ENCODE data around the gene MRPL28.
"Not testable (repeated sequence)": the region's sequence is repeated elsewhere in the genome, so short reads cannot be mapped to it uniquely, and the experiment has no call there.

The MRPL28 gene

DNA sequence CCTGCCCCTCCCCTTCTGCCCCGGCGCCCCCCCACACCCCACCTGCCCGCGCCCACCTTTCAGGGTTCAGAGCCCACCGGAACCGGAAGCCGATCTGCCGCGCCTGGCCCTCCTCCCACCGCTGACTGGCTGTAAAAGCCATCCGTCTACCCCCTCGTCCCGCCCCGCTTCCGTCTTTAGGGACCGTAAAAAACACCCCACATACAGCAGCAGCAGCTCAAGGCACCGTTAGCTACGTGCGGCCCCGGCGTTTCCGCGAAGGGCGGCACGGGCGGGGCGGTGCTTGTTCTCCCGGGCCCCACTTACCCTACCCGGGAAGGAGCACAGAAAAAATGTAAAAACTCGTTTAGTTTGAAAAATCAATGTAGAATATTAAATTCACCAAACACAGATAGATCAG lies at the start of gene MRPL28:
Gene MRPL28, minus strand, starts transcription at position 96 of the 400 bp plus-strand sequence. CDS start 320 bp downstream, outside the sequence.
- peak; percentile 95 for DNase-seq

DNA sequence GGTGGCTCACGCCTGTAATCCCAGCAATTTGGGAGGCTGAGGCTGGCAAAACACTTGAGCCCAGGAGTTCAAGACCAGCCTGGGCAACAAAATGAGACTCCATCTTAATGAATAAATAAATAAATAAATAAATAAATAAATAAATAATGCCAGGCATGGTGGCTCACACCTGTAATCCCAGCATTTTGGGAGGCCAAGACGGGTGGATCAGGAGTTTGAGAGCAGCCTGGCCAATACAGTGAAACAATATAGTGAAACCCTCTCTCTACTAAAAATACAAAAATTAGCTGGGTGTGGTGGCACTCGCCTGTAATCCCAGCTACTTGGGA lies 44.8 kb upstream of the MRPL28 start:
- DNase-seq: not testable (repeated sequence)

DNA sequence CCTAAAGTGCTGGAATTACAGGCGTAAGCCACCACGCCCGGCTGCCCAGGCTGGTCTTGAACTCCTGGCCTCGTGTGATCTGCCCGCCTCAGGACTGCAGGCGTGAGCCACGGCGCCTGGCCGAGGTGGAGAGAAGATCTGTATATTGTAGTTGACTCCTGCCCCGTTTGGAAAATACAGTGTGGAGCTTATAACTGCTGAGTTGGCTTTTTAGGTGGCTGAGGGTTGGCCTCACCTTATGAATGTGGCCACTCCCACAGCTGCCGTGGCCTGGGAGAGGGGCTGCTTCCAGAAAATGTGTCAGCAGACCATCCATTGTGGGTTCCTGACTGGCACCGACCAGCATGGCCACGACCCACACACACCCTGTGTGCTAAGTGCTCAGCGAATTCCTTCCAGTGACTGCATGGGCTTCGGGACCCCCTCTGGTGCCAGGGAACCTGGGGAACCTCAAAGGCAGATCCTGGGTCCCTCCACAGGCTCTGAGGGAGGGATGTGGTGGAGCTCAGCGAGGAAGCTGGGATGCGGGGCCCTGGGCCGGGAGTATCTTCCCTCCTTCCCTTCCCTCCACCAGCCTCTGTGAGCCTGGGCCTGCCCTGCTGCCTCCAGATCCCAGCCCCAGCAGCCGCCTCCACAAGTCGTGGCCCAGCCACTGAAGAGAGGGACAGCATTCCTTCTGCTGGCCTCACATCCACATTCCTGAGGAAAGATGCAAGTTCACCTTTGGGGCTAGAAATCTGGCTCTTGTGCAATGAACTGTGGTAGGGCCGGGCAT lies 44.2 kb upstream of the MRPL28 start:
- peak; percentile 23 for DNase-seq

DNA sequence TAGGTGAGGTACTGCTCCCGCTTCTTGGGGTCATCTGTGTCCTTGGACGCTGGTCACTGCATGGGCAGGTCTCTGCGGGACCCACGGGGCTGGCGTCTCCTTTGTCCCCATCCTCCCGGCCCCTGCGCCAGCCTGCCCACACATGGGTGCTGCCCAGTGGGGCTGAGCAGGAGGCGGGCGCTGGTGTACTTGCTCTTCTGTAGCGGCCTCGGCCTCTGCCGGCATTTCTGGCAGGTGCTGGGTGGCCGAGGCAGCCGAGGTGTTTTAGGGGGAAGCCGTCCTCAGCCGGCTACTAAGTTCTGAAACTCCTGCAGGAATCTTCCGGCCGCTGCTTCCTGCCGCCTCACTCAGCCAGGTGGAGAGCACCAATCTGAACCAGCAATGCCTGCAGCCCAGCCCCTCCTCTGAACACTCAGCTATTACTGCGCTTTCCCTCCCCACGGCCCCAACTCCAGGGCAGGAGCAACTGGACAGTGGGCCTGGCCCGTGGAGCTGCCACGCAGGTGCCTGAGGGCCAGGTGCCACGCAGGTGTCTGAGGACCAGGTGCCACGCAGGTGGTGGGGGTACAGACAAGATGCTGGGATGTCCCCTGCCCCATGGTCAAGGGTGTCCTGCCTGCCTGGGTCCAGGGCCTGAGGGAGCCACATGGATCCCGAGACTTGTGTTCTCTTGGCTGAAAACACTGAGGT lies 41.4 kb upstream of the MRPL28 start:
- DNase-seq: no peak

DNA sequence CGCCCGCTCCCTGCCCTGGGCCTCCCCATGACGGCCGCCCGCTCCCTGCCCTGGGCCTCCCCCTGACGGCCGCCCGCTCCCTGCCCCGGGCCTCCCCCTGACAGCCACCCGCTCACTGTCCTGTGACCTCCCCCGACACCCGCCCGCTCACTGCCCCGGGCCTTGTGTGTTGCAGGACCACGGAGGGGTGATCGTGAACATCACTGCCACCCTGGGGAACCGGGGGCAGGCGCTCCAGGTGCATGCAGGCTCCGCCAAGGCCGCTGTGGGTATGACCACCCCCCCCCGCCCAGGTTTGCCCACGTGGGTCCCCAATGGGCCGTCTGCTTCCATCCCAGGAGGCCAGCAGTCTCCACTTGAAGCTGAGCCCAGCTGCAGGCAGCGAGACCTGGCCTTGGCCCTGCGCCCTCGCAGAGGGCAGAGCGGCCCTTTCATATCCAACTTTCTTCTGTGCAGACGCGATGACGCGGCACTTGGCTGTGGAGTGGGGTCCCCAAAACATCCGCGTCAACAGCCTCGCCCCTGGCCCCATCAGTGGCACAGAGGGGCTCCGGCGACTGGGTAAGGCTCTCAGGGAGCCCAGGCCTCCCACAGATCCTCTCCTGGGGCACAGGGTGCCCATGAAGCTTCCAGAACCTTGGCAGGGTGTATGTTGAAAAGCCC lies 40.3 kb upstream of the MRPL28 start:
- no peak for DNase-seq

DNA sequence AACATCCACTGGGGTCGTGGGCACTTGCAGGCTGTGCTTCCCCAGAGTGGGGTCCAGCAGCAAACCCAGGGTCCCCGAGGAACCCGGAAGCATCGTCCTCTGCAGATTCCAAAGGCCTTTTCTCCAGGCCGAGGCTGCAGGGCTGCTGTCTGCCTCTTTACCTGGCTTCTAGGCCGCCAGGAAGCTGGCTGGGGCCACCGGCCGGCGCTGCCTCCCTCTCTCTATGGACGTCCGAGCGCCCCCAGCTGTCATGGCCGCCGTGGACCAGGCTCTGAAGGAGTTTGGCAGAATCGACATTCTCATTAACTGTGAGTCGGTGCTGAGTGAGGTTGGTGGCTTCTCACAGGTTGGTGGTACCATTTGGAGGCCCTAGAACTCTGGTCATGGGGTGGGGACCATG lies 36.9 kb upstream of the MRPL28 start:
- DNase-seq: no peak

DNA sequence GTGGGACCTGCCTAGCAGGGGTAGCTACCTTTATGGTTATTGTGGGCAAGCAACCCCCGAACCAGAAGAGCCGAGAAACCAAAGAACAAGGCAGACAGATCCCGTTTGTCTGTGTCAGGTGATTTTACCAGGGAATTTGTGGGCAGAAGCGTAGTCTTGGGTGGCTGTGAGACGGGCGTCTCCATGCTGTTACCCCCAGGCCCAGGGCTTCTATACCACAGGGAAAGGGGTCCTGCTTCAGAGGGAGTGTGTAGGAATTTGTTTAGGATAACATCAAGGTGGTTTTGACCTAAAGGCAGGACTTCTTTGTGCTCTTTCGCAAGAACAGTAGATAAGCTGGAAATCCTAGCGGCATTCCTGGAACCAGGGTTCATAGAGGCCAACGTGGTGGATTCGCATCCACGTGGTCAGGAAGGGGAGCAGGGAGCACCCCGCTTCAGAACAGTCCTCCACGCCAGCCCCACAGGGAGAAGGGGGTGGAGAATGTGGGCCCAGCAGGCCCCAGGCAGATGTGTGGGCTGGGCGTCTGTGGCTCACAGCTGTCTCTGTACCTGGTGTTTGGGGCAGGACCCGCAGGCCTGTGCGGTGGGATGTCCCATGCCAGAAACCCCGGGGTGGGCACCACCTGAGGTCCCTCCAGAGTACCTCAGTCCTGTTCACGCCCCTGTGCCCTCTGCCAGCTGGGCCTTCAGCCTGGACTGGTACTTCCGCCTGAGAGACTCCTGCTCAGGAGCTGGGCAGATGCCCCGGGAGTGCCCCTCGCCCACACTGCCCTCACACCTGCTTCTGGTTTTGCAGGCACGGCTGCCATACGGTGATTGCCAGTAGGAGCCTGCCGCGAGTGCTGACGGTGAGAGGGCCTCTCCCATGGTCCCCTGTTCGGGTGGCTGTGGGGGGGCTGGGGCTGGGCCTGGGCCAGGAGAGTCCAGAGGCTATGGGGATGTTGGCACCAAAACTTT lies 35.5 kb upstream of the MRPL28 start:
- DNase-seq: no peak

DNA sequence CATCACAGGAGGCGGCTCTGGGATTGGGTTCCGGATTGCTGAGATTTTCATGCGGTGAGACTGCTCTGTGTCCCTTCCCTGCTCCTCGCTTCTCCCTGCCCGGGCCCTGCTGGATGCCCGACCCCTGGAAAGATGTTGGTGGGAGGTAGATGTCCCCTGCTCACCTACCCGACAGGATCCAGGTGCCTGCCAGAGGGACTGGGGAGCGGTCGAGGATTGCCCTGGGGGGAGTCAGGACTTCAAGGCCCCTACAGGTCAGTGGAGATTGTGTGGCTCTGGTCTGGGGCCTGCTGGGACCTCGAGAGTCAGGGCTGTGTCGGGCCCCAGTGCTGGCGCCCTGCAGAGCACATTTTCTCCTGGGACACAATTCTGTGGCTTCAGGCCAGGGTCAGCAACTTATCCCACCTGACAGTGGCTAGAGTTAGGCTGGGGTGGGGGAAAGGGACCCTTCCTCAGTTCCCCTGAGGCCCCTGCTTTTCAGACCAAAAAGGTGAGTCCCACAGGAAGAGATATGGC lies 34.7 kb upstream of the MRPL28 start:
- no peak for DNase-seq

DNA sequence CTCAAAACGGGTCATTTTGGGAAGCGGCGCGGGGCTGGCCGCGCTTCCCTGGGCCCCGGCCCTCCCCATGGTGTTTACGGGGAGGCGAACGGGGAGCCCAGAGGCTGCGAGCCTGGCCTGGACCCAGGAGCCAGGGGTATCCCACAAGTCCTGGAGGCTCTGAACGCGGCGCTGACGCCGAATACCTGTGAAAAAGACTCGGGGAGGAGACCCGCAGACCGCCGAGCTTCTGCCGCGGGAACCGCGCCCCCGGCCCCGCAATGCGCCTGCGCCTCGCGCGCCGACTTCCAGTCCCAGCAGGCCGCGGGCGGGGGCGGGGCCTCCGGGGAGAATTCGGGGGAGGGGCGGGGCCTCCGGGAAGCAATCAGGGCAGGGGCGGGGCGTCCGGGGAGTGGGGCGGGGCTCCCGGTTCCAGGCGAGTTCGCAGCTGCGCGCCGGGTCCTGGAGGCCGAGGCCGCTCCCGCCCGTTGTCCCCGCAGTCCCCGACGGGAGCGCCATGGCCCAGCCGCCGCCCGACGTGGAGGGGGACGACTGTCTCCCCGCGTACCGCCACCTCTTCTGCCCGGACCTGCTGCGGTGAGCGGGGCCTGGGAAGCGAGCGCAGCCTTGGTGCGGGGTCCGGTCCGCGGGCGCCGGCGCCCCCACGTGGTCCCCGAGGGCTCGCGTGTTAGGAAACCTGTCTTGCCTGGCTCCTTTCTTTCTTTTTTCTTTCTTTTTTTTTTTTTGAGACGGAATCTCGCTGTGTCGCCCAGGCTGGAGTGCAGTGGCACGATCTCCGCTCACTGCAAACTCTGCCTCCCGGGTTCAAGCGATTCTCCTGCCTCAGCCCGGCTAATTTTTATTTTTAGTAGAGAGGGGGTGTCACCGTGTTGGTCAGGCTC lies 31.4 kb upstream of the MRPL28 start, which contains the start of gene DECR2:
Gene DECR2, plus strand, starts transcription at position 418 of the 881 bp plus-strand sequence. Its CDS starts 79 bp downstream, at position 497.
- DNase-seq: peak; percentile 90

DNA sequence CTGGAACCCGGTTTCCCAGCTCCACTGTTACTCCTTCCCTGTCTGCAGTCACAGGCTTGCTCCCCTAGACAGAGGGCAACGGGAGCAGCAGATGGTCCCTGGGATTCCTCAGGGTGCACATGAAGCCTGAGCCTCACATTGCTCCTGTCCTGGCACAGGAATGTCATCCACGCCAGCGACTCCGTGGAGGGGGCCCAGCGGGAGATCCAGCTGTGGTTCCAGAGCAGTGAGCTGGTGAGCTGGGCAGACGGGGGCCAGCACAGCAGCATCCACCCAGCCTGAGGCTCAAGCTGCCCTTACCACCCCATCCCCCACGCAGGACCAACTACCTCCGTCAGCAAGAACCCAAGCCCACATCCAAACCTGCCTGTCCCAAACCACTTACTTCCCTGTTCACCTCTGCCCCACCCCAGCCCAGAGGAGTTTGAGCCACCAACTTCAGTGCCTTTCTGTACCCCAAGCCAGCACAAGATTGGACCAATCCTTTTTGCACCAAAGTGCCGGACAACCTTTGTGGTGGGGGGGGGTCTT lies 29.8 kb upstream of the MRPL28 start:
- DNase-seq: no peak

DNA sequence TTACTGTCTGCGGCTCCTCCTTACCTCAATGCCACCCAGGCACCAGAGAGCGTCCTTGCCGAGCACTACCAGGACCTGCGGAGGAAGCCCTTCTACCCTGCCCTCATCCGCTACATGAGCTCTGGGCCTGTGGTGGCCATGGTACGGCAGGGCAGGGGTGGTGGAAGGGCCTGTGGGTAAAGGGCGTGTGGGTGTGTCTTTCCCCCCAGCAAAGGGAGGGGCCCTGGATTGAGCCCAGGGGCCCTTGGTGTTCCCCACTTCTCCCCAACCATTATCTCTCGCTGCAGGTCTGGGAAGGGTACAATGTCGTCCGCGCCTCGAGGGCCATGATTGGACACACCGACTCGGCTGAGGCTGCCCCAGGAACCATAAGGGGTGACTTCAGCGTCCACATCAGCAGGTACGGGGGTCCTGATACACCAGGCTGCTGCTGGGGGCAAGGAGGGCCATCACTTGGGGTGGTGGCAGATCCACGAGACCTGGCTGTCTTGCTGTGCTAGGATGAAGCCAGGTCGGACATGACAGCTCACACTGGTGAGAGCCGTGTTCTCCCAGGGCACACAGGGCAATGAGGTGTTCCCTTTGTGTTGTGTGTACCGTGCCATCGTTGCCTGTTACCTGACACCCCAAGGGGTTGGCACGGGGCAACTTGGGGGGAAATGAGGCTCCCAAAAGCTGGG lies 29.1 kb upstream of the MRPL28 start:
- DNase-seq: no peak

DNA sequence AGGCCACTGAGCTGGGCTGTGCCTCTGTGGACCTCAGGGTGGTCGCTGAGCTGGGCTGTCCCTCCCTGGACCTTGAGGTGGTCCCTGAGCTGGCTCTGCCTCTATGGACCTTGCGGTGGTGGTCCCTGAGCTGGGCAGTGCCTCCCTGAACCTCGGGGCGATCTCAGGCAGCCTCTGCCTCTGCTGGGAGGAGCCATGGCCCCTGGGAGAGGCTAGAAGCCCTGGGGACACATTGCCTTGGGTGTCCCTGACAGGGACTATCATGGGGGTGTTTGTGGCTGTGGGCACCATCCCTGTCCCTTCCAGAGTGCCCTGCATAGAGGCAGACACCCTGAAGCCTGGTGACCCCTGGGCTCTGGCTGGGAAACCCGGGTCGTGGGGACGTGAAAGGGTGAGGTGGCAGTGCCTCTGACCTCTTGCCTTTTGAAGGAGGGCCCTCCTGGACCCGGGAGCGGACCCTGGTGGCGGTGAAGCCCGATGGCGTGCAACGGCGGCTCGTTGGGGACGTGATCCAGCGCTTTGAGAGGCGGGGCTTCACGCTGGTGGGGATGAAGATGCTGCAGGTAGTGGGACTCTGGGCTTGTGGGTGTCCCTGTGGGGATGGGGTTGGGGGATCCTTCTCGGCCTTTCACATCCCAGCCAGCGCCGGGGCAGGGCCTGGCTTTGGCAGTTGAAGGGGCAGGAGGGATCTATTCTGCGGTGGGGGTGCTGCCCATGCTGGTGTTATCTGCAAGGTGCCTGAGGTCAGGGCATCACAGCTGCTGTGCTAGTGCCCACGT lies 28.4 kb upstream of the MRPL28 start:
- no peak for DNase-seq

DNA sequence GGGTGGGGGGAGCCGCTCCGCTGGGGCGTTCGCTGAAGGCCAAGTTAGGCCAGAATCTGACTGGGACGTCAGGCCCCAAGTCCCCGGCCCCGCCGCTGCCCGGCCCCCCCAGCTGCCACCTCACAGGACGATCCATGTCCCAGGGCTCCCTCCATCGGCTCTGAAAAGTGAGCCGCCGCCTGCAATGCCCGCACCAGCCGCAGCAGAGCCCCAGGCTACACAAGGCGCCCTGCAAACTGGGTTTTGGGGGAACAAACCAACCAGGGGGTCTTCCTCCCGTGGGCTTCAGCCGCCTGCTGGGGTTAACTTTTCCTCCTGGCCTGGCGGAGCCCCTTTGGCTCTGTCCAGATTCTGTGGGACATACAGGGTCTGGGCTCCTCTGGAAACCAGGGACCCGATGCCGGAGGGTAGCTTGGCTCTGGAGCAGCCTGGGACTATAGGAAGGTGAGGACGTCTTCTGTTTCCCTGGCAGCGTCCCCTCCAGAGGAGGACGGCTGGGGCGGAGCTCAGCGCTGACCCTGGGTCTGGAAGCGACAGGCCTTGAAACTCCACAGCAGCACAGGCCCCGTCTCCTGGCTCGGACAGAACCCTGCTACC lies 27.5 kb upstream of the MRPL28 start:
- DNase-seq: peak; percentile 82

DNA sequence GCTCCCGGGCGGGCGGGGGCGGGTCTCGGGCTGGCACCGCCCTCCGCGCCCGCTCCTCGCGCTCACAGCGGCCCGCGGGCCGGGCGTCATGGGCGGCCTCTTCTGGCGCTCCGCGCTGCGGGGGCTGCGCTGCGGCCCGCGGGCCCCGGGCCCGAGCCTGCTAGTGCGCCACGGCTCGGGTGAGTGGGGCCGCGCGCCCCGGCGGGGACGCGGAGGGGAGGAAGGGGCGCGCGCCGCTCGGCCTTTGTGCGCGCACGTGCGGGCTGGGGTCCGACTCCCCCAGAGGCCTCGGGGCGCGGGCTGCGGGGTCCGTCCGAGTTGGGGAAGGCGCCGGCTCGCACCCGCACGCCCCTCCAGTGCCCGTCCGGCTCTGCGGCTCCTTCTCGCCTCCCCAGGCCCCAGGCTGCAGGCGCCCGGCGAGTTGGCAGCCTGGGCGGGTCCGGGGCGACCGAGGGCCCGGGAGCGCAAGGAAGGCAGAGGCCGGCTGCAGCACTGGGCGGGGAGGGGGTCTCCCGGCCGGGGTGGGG lies 26.9 kb upstream of the MRPL28 start, which contains the start of gene NME4:
Gene NME4, plus strand, starts transcription at position 65 of the 527 bp plus-strand sequence. Its CDS starts 24 bp downstream, at position 89.
- DNase-seq: peak; percentile 43

DNA sequence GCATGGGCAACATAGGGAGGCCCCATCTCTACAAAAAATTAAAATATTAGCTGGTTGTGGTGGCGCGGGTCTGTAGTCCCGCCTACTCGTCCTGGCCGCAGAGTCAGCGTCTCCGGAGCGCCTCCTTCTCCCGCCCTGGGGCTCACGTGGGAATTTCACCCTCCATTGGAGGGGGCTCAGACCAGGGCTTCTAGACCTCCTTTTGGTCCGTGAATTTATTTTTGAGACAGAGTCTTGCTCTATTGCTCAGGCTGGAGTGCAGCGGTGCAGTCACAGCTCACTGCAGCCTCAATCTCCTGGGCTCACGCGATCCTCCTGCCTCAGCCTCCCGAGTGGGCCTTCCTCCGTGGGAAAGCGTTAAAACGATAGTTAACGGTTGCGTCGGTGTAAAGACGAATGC lies 26.3 kb upstream of the MRPL28 start:
- peak; percentile 66 for DNase-seq

DNA sequence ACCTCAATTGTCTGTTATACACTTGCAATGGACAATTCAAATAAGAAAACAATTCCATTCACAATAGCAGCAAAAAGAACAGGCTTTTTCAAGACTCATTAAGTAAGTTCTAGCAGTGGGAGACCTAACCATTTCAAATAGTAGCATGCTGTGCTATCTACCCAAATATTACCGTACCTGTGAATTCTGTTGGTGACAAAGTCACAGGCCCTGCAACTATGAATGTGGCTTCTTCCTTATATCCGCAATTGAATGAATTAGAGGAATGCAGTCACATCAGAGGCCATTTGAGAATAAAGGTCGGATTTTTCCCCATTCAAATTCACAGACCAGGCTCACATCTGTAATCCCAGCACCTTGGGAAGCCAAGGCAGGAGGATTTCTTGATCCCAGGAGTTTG lies 25.9 kb upstream of the MRPL28 start:
- DNase-seq: no peak

DNA sequence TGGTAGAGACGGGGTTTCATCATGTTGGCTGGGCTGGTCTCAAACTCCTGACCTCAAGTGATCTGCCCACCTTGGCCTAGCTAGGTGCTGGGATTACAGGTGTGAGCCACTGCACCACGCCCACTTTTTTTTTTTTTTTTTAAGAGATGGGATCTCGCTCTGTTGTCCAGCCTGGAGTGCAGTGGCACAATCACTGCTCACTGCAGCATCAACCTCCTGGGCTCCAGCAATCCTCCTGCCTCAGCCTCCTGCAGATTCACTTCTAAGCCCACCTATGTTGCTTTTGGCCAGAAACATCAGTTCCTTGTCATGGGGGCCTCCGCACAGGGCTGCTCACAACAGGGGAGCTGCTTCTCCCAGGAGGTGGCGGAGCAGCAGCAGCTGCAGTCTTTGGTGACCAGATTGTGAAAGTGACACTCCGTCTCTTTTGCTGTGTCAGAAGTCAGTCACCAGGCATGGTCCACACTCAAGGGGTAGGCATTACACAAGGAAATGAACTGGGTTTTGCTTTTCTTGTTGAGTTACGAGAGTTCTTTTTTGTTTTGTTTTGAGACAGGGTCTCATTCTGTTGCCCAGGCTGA lies 22.2 kb upstream of the MRPL28 start:
- DNase-seq: no peak

DNA sequence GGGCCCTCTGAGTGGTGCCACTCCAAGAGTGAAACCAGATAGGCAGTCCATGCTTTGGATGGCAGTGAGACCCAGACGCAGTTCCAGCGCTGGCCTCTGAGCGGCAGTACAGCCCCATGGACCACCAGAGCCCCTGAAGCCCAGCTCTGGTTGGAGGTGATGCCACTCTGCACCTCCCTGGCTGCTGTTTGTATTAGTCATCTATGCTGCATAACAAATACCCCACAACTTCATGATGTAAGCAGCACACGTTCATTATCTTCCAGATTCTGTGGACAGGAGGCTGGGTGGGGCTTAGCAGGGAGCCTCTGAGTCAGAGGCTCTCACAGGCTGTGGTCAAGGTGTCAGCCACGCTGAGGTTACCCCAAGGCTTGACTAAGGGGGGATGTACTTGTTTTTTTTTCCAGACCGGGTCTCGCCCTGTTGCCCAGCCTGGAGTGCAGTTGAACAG lies 21.6 kb upstream of the MRPL28 start:
- DNase-seq: peak; percentile 84
